Psoas muscle (tissue), 8 donors: ENCODE measurements around the gene OR2H2. TPM values are rescaled to one million over a fixed set of nuclear protein-coding genes. Genes with fewer than 3 reads are reported as not detected.

Experiments used
- ATAC-seq, 4 donors: fragments of 200-7000 bp; cut with Tn5 transposase; one replicate each; pipeline ENCODE4 v1.9.1; 2020; ENCODE audit warnings: moderate library complexity in 3 of 4, mild to moderate bottlenecking in 2 of 4
- DNase-seq, 2 donors: peaks; one replicate each; pipeline ENCODE4 v3.0.0-alpha.2; 2020
- H3K27ac ChIP-seq: fragments of 200-600 bp; one replicate; pipeline ENCODE4 v1.8.0; 2022
- H3K27me3 ChIP-seq, 3 donors: fragments of 200-600 bp in 1 of 3; one replicate each; pipeline versions ENCODE4 v1.6.1 to v1.8.0; 2013 to 2022; ENCODE audit warnings: low read length in 2 of 3, mild to moderate bottlenecking in 2 of 3, moderate library complexity in 1 of 3; ENCODE audit not compliant: insufficient read depth in 3 of 3
- H3K36me3 ChIP-seq, 2 donors: fragments of 200-600 bp in 1 of 2; one replicate each; pipeline versions ENCODE4 v1.6.1 to v1.8.0; 2013 to 2022; ENCODE audit warnings: low read depth in 1 of 2, mild to moderate bottlenecking in 1 of 2, moderate library complexity in 1 of 2; ENCODE audit not compliant: insufficient read depth in 1 of 2
- H3K4me1 ChIP-seq: fragments of 200-600 bp; one replicate; pipeline ENCODE4 v1.8.0; 2022
- H3K4me3 ChIP-seq: fragments of 200-600 bp; one replicate; pipeline ENCODE4 v1.8.0; 2022; ENCODE audit warnings: mild to moderate bottlenecking
- H3K9me3 ChIP-seq: fragments of 200-600 bp; one replicate; pipeline ENCODE4 v1.8.0; 2022
- WGBS, 3 donors: extraction: QIAGEN DNeasy Blood & Tissue Kit; methylation state at CpG; one replicate each; pipeline versions ENCODE4 v1.1.6 to v1.1.7; 2013; 5-methylcytosine and 5-hydroxymethylcytosine counted together
- intact Hi-C, 2 donors: fragments of 100-400 bp; cut with DNase I; formaldehyde crosslinking; loops; one replicate each; pipeline versions ENCODE4 v1.11.0 to v1.14.2; 2022
- polyA plus RNA-seq, 3 donors: library from polyadenylated mRNA; stranded (reverse); fragments of 200-250 nt; gene quantifications; one replicate each; pipeline ENCODE4 v1.2.3, GENCODE V29; 2013
- total RNA-seq, 4 donors: library from RNA; stranded (reverse); fragmentation: NEBNext Ultra II Directional in 2 of 4; extraction: Animal tissue kit (Norgen Biotek cat#: 25700) in 2 of 4; gene quantifications; one replicate each; pipeline versions ENCODE4 v1.2.1 to v1.2.4, GENCODE V29; 2021 to 2023
- TF ChIP-seq, protein P1 (sequence below): fragments of 200-600 bp; IDR thresholded peaks from one replicate; pipeline ENCODE4 v1.8.0; 2022; ENCODE audit warnings: antibody characterized with exemption
- donor health status: healthy with polysubstance abuse.
- donor health status: DM: no; HTN: no; CAD: no; lungs with moderate emphysema.
- donor health status: Bipolar disorder and iron deficiency.
- donor health status: healthy.
- donor health status: DM: yes; HTN: yes; CAD: no.
- donor health status: DM: no; HTN: no; CAD: no.
- donor health status: DM: no; HTN: no; CAD: no.
- donor health status: DM: yes; HTN: yes; CAD: no.

The OR2H2 gene
- total and polyA plus RNA-seq, 7 donors, result not detected

DNA sequence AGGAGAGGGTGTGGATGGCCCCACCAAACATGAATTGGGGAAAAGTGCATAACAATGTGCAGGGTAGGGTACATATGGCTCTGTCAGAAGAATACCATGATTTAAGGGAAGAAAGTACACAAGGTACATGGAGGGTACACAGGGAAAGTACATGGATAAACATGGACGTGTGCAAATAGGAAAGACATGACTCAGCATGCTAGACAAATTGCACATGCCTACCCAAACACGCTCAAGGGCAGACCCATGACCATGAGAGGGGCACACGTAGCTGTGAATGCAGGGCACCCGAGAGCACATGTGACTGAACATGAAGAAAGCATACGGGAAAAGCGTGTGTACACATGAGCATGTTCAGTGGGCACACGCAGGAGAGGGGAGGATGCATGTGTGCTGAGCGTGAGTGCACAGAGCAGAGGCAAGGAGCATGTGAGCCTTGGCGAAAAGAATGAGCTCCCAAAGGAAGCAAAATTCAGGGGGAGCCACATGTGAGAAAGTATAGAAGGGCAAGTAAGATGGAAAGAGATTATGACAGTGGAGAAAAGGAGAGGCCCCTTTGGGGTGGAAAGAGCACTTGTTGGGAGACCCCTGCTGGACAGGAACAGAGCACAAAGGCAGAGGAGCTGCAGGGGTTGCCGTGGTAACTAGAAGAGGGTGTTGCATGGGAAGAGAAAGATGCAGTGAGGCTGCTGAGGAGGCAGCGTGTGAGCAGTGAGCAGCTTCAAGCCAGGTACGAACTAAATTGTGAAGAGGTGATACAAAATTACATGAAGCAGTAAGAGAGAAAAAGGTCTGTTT is 17.8 kb downstream of the OR2H2 start:
- DNase-seq (no peak), ATAC-seq (no peak)
- intact Hi-C loops, result no loop called here
- TF ChIP-seq, protein P1, sequence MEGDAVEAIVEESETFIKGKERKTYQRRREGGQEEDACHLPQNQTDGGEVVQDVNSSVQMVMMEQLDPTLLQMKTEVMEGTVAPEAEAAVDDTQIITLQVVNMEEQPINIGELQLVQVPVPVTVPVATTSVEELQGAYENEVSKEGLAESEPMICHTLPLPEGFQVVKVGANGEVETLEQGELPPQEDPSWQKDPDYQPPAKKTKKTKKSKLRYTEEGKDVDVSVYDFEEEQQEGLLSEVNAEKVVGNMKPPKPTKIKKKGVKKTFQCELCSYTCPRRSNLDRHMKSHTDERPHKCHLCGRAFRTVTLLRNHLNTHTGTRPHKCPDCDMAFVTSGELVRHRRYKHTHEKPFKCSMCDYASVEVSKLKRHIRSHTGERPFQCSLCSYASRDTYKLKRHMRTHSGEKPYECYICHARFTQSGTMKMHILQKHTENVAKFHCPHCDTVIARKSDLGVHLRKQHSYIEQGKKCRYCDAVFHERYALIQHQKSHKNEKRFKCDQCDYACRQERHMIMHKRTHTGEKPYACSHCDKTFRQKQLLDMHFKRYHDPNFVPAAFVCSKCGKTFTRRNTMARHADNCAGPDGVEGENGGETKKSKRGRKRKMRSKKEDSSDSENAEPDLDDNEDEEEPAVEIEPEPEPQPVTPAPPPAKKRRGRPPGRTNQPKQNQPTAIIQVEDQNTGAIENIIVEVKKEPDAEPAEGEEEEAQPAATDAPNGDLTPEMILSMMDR, result no peak
- Histone ChIP-seq H3K36me3 (peaks cover 0 to 23% of the 10 kb centered on the region in 2 donors), H3K27me3 (peaks cover 0 to 14% (median 3%) of the 10 kb centered on the region in 3 donors), H3K27ac (no peak overlapping the region), H3K9me3 (no peaks in the 10 kb centered on the region), H3K4me1 (no peaks in the 10 kb centered on the region), H3K4me3 (no peak overlapping the region)
- 76 to 82% (median 79%) methylated on average over 12 of the region's 12 CpGs for WGBS, 3 donors

DNA sequence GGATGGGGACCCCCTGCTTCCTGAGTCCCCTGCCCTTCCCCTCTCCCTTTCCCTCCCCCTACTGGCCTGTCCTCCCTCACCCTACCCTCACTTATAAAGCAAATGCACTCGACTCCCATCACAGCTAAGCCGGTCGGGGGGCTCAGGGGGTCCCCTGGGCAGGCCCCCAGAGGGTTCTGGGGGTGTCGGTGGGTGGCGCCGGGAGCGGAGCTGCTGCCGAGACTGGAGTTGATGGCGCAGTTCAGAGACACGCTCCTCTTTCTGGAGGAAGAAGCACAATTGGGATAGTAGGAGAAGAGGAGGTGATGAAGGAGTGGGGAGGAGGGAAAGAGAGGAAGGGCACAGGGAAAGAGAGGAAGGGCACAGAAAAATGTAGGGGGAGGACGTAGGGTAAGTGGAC is 18.5 kb downstream of the OR2H2 start:
- no peaks in the 10 kb centered on the region for H3K4me1 ChIP-seq
- DNase-seq, result no peak
- no peak overlapping the region for H3K27ac ChIP-seq
- no peak overlapping the region for H3K4me3 ChIP-seq
- H3K9me3 ChIP-seq, result no peaks in the 10 kb centered on the region
- WGBS, 3 donors, result 86 to 87% (median 86%) methylated on average over 11 of the region's 11 CpGs
- H3K27me3 ChIP-seq, result peaks cover 0 to 14% (median 3%) of the 10 kb centered on the region in 3 donors
- intact Hi-C loops, result no loop called here
- peaks cover 0 to 23% of the 10 kb centered on the region in 2 donors for H3K36me3 ChIP-seq
- TF ChIP-seq, protein P1, result no peak
- ATAC-seq, result no peak

DNA sequence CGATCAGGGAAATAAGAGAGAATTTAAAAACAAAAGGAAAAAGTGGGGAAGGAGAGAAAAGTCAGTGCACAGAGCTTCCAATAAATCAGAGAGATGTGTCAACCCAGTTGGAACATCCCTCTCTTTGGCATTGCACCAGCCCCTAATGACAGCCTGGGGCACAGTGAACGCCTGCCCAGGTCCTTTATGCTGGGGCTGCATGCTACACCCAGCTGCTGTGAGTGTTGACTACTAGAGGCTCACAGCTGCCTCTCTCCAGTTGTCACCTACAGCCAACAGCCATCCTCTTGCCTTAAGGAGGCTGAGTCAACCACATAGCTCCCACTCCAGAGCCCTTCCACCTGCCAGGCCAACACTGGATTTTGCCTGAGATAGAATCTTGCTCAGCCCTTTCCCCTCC is 19.0 kb downstream of the OR2H2 start:
- 67 to 71% (median 68%) methylated on average over 2 of the region's 2 CpGs for WGBS, 3 donors
- no peak for ATAC-seq
- H3K27me3 ChIP-seq, result peaks cover 0 to 14% (median 3%) of the 10 kb centered on the region in 3 donors
- peaks cover 0 to 23% of the 10 kb centered on the region in 2 donors for H3K36me3 ChIP-seq
- intact Hi-C loops, result no loop called here
- no peak overlapping the region for H3K4me3 ChIP-seq
- H3K4me1 ChIP-seq, result no peaks in the 10 kb centered on the region
- H3K27ac ChIP-seq, result no peak overlapping the region
- TF ChIP-seq, protein P1, result no peak
- no peak for DNase-seq
- H3K9me3 ChIP-seq, result no peaks in the 10 kb centered on the region

DNA sequence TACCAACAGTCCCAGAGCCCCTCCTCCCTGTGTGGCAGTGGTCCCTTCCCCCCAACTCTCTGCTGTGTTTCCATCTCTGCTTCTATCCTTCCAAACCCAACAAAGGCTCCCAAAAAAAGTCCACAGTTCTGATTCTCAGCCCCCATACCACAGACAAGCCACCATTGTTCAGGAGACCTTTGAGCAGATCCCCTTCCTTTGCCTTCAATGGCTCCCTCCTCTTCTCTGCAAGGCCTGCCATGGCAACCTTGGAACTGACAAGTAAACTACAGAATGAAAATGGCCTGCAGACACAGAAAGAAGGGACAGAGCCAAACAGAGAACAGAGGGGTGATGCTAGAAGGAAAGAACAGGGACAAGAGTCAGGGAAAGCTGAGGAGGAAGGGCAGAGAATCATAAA is 23.2 kb downstream of the OR2H2 start:
- Histone ChIP-seq H3K4me3 (no peak overlapping the region), H3K27ac (no peak overlapping the region), H3K36me3 (peaks cover 0 to 25% of the 10 kb centered on the region in 2 donors), H3K9me3 (no peaks in the 10 kb centered on the region), H3K27me3 (peaks cover 0 to 2% (median under 1%) of the 10 kb centered on the region in 3 donors), H3K4me1 (no peaks in the 10 kb centered on the region)
- intact Hi-C loops, result no loop called here
- TF ChIP-seq, protein P1, result no peak
- ATAC-seq (no peak), DNase-seq (no peak)
